Activated gamma-delta T cell treated with Interleukin-2 at 50 U/mL for 16 hours (primary cell): ENCODE data around the gene ADGRG1.

ENCODE experiments used
- DNase-seq: peaks from one replicate; pipeline ENCODE4 v3.0.0-alpha.2; 2020

The ADGRG1 gene

GRCh38 chr16:57606847-57607501, 21.5 kb upstream of the ADGRG1 start:
- no peak for DNase-seq

- DNase-seq, result no peak
Measured at GRCh38 chr16:57607676-57608461, 20.6 kb upstream of the ADGRG1 start.

- no peak for DNase-seq
Measured at GRCh38 chr16:57608462-57609113, 19.8 kb upstream of the ADGRG1 start.

- peak; percentile 51 for DNase-seq
Measured at GRCh38 chr16:57609541-57610401, 18.7 kb upstream of the ADGRG1 start.

GRCh38 chr16:57610611-57611010, 17.8 kb upstream of the ADGRG1 start:
- DNase-seq, result no peak

GRCh38 chr16:57611181-57611580, 17.2 kb upstream of the ADGRG1 start:
- DNase-seq, result no peak

- DNase-seq, result no peak
Measured at GRCh38 chr16:57611706-57612105, 16.7 kb upstream of the ADGRG1 start.

GRCh38 chr16:57612494-57612893, 15.9 kb upstream of the ADGRG1 start:
- no peak for DNase-seq

- no peak for DNase-seq
Measured at GRCh38 chr16:57613514-57613913, 14.9 kb upstream of the ADGRG1 start.

- no peak for DNase-seq
Measured at GRCh38 chr16:57614536-57614935, 13.9 kb upstream of the ADGRG1 start.

GRCh38 chr16:57614944-57615343, 13.5 kb upstream of the ADGRG1 start:
- no peak for DNase-seq

- no peak for DNase-seq
Measured at GRCh38 chr16:57615813-57616212, 12.6 kb upstream of the ADGRG1 start.

- no peak for DNase-seq
Measured at GRCh38 chr16:57616241-57616640, 12.2 kb upstream of the ADGRG1 start.

GRCh38 chr16:57616876-57617275, 11.6 kb upstream of the ADGRG1 start:
- no peak for DNase-seq

GRCh38 chr16:57617604-57618111, 10.8 kb upstream of the ADGRG1 start:
- no peak for DNase-seq

- no peak for DNase-seq
Measured at GRCh38 chr16:57618296-57619132, 9.9 kb upstream of the ADGRG1 start.

- no peak for DNase-seq
Measured at GRCh38 chr16:57619133-57619605, 9.3 kb upstream of the ADGRG1 start.

- DNase-seq, result no peak
Measured at GRCh38 chr16:57619606-57620334, 8.7 kb upstream of the ADGRG1 start.

GRCh38 chr16:57620335-57621231, 7.8 kb upstream of the ADGRG1 start:
- DNase-seq, result no peak
